Measurements from ENCODE around the gene RELA. TPM values are rescaled to one million over a fixed set of nuclear protein-coding genes. Genes with fewer than 3 reads are reported as not detected.
A peak's percentile ranks its signal among the peaks of the same experiment; 100 is the strongest.

RELA gene
- total RNA-seq, 1 donor from 2014 or later = 40.1 TPM

GRCh38 chr11:65637794-65638419 is 24.8 kb downstream of the RELA start, which contains the start of gene SIPA1:
Gene SIPA1, plus strand, starts transcription at chr11:65638101. Its CDS starts 2,821 bp downstream, at chr11:65640922.
- ATAC-seq (peak; percentile 87), DNase-seq (peak; percentile 88)
- intact Hi-C loops (cut with micrococcal nuclease) = no loop called here

- intact Hi-C loops (cut with micrococcal nuclease) = no loop called here
- no peak for DNase-seq
- ATAC-seq = no peak
Measured at GRCh38 chr11:65637032-65637557, 25.6 kb downstream of the RELA start.

GRCh38 chr11:65636108-65637031 is 26.3 kb downstream of the RELA start:
- intact Hi-C loops (cut with micrococcal nuclease) = no loop called here
- DNase-seq (no peak), ATAC-seq (no peak)

- ATAC-seq (no peak), DNase-seq (no peak)
- intact Hi-C loops (cut with micrococcal nuclease) = no loop called here
Measured at GRCh38 chr11:65634905-65635731, 27.6 kb downstream of the RELA start.

- ATAC-seq = no peak
- intact Hi-C loops (cut with micrococcal nuclease) = no loop called here
- DNase-seq = no peak
Measured at GRCh38 chr11:65634440-65634839, 28.3 kb downstream of the RELA start.

- intact Hi-C loops (cut with micrococcal nuclease) = no loop called here
- ATAC-seq (no peak), DNase-seq (no peak)
Measured at GRCh38 chr11:65634109-65634436, 28.6 kb downstream of the RELA start.

- no peak for ATAC-seq
- DNase-seq = peak; percentile 19
- intact Hi-C loops (cut with micrococcal nuclease) = no loop called here
Measured at GRCh38 chr11:65633390-65634108, 29.2 kb downstream of the RELA start.

- ATAC-seq (peak; percentile 73), DNase-seq (peak; percentile 79)
- intact Hi-C loops (cut with micrococcal nuclease) = no loop called here
Measured at GRCh38 chr11:65630215-65630614, 32.5 kb downstream of the RELA start.

GRCh38 chr11:65629579-65629978 is 33.1 kb downstream of the RELA start:
- ATAC-seq = no peak
- intact Hi-C loops (cut with micrococcal nuclease) = no loop called here
- no peak for DNase-seq

GRCh38 chr11:65627202-65627601 is 35.5 kb downstream of the RELA start:
- intact Hi-C loops (cut with micrococcal nuclease) = no loop called here
- DNase-seq (peak; percentile 21), ATAC-seq (no peak)

- DNase-seq (peak; percentile 82), ATAC-seq (peak; percentile 82)
- intact Hi-C loops (cut with micrococcal nuclease) = no loop called here
Measured at GRCh38 chr11:65625628-65626342, 36.9 kb downstream of the RELA start.

GRCh38 chr11:65624931-65625627 is 37.6 kb downstream of the RELA start:
- intact Hi-C loops (cut with micrococcal nuclease) = no loop called here
- no peak for ATAC-seq
- peak; percentile 20 for DNase-seq

- intact Hi-C loops (cut with micrococcal nuclease) = no loop called here
- DNase-seq = peak; percentile 20
- ATAC-seq = no peak
Measured at GRCh38 chr11:65623852-65624616, 38.7 kb downstream of the RELA start.

GRCh38 chr11:65623177-65623576 is 39.5 kb downstream of the RELA start:
- intact Hi-C loops (cut with micrococcal nuclease) = no loop called here
- ATAC-seq = no peak
- peak; percentile 22 for DNase-seq

- ATAC-seq (no peak), DNase-seq (peak; percentile 26)
- intact Hi-C loops (cut with micrococcal nuclease) = no loop called here
Measured at GRCh38 chr11:65622011-65622410, 40.7 kb downstream of the RELA start.

GRCh38 chr11:65621460-65621859 is 41.3 kb downstream of the RELA start:
- DNase-seq (peak; percentile 23), ATAC-seq (no peak)
- intact Hi-C loops (cut with micrococcal nuclease) = no loop called here

GRCh38 chr11:65620666-65621065 is 42.0 kb downstream of the RELA start:
- intact Hi-C loops (cut with micrococcal nuclease) = no loop called here
- no peak for ATAC-seq
- peak; percentile 30 for DNase-seq

All from left ventricle myocardium superior (tissue), 1 donor.